T-helper 9 cell (primary cell): ENCODE measurements around the gene CLNK.

Experiments used
- DNase-seq: peaks from one replicate; pipeline ENCODE4 v3.0.0-alpha.2; 2020
- total RNA-seq, 2 donors: gene quantifications; one replicate each; lab custom pipeline; 2026; lab: John Stamatoyannopoulos, UW

CLNK gene
- total RNA-seq: 0.42 to 0.48 reads per million in 2 donors

GRCh38 chr4:10684631-10685030 lies at the start of gene CLNK:
CLNK (minus strand) TSS chr4:10684768; CDS start chr4:10667869, 16,899 bp downstream.
- DNase-seq: no peak

DNA sequence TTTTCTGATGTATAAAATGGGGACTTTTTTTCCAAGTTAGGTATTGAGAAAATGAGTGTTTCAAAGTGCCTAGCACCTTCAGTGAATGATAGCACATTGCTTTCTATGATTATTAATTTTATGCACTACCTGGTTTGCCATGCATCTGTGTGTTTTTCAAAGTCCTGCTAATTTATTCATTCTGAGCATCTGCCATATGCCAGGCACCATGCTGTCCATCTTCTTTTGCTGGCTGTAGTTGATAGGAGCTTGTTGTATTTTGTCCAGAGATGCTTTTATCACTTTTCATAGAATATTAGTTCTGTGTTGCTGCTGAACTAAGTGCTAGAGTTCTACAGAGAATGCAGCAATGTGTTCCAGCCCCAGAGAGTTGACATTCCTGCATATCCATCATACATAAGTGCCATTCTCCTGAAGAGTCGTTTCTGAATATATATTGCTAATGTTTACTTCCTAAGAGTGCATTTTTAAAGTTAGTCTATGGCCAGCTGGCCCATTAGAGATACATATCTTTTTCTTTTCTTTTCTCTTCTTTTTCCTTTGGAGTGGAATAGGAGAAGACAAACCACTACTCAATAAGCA lies 49.0 kb upstream of the CLNK start:
- no peak for DNase-seq

DNA sequence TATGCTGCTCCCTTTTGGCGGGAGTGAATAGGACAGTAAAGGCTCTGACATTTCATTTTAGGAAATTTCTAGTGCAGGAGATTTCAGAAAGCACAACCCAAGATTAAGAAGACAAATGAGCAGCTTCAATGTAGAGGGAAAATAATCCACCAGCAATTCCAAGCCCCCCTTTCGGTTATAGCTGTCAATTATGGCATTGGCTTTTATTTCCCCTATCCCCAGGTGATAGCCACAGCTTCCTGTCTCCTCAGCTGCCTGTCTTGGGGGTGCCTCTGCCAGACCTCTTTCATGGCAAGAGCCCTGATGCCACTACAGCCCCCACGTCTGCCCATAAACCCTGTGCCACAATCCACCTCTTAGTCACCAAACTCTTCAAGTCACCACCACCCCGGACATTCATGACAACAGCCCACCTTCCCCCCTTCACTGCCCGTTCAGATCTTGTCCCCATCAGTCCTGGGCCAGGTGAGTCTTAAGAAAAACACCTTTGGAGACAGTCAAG lies 48.4 kb upstream of the CLNK start:
- DNase-seq: no peak

GRCh38 chr4:10732235-10732913 lies 47.8 kb upstream of the CLNK start:
- DNase-seq: no peak

GRCh38 chr4:10731690-10732089 lies 47.1 kb upstream of the CLNK start:
- no peak for DNase-seq

DNA sequence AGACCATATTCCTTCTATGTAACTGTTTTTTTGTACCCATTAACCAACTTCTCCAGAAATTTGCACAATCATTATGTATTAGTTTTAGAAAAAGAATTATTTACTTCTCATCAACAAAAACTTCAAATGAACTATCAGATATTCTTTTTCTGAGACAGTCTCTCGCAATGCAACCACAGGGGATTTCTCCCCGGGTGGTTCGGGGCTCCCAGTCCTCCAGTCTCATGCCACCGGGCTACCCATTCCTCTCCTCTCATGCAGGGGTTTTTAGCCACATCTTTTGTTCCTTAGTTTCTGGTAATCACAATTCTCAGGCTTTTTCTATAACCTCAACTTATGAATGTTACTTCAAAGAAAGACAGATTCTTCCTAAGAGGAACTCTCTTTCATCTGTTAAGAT lies 46.6 kb upstream of the CLNK start:
- DNase-seq: no peak

- DNase-seq: no peak
These were observed 46.0 kb upstream of the CLNK start for GRCh38 chr4:10730590-10730989.

DNA sequence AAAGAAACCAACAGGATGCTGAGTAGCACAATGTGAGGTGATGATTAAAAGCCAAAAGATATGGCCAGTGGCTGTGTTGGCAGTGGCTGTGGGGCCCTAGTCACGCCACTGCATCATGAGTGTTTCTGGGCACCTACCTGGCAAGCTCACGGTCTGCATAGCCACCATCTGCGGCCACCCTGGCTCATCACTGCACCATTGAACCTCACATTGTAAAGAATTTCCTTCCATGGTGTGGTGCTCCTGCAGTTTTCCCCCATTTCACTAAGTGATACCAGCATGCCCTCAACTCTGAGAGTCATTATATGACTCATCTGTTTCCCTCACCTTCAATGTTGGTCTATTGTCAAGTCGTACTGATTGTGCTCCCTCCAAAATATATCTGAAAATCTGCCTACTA lies 45.5 kb upstream of the CLNK start:
- no peak for DNase-seq

- DNase-seq: no peak
These were observed 44.8 kb upstream of the CLNK start for GRCh38 chr4:10729366-10729765.

DNA sequence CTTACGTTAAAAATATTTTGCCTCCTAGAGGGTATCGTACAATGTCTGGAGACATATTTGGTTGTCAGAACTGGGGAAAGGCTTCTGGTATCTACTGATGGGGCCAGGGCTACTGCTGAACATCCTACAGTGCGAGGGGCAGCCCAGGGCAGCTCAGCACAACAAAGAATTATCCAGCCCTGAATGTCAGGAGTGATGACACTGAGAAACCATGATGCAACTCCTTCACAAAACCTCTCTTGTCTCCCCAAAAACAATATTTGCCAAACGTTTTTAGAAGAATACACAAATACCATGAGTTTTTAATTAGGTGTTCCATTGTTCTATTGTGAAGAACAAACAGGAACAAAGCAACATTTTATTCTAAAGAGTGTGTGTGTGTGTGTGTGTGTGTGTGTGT lies 43.4 kb upstream of the CLNK start:
- DNase-seq: no peak

DNA sequence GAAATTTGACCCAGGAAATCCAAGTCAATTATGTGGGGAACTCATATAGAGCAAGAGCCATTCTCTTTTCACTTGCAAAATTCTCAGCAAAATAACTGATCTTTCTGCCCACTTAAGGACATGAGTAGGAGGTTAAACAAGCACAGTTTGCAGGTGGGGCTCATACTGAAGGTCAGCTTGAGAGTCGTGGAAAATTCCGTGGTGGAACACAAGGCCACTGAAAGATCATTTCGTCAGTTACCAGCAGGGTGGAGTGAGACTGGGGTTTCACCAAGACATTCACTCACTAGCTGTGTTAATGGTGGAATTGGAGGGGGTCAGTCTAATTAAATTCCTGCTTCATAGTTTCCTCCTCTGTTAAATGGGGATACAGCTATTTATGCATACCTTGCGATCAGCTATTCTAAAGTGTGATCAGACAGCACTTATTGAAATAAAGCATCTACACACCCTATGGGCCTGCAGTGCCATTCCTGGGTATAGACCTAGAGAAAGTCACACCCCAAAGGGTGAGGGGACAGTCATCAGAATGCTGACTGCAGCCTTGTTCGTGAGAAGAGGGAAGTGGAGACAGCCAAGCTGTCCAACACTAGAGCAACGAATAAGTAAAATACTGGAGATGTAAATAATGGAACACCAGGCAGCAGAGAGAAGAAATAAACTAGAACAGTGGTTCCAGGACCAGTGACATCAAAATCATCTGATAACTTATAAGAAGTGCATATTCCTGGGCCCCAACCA lies 42.7 kb upstream of the CLNK start:
- no peak for DNase-seq

DNA sequence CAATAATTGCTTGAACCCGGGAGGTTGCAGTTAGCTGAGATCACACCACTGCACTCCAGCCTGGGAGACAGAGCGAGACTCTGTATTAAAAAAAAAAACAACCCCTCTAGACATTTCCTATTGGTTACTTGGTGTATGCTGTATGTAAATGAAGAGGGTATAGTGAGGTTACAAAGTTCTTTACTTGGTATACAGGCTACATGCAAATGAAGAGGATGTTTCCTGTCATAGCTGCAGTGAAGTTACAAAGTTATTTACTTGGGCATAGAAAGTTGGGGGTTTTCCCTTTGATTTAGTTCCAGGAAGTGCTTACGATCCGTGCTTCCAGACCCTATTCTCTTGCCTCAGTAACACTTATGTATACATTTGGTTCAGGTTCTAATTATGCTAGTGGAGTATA lies 38.4 kb upstream of the CLNK start:
- no peak for DNase-seq

- DNase-seq: no peak
These were observed 37.0 kb upstream of the CLNK start for GRCh38 chr4:10721616-10722015.

DNA sequence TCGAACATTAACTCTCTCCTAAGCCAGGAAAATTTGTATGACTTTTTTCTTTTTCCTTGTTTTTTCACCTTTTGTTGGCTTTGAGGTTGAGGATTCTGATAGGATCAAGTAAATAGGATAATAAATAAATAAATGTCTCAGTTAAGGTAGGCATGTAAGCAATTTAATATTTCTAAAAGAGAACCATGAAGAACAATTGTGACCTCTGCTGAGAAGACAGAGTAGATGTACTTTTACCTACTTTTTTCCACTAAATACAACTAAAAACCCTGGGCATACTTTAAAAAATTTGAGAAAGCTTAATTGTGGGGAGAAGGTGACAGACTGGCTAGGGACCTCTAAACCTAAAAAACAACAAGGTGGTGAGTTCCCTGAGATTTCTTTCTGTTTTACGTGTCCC lies 31.6 kb upstream of the CLNK start:
- no peak for DNase-seq

DNA sequence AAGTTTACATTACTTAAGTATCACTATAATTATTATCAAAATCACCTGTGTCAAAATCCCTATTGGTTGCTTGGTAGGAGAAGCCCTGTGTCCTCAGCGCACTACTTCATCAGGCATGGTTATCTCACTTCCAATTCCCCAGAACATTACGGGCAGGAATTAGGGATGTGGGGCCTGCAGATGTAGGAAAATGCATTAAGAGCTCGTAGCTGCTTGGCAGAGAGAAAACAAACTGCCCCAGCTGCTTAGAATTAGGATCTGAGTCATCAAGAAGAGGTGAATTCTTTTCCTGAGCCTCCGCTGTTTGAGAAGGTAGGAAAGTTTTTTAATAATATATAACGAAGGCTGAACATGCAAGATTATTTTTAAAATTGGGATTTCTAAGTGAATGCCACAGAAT lies 31.1 kb upstream of the CLNK start:
- no peak for DNase-seq

DNA sequence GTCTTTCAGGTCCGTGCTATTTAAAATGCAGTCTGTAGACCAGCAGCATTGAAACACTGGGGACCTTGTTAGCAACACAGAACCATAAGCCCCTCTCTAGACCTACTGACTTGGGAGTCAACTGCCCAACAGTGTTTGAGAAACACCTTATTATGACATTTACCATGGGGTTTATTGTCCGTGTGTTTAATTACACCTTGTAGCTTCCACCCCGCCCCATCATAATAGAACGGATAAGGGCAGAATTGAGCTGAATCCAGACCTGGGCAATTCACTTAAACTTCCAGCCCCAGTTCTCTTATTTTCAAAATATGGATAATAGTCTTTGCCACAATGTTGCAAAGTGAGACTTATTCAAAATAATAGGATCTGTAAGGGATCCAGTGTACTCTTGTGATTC lies 30.6 kb upstream of the CLNK start:
- DNase-seq: no peak

DNA sequence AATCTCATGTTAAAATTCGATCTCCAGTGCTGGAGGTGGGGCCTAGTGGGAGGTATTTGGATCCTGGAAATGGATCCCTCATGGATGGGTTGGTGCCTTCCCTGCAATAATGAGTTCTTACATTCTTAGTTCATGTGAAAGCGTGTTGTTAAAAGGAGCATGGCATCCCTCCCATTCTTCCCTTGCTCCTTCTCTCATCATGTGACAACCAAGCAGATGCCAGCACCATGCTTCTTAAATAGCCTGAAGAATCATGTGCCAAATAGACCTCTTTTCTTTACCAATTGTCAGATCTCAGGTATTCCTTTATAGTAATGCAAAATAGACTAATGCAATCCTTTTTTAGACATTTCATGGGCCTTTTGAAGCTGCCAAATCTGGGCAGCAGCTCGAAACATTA lies 29.0 kb upstream of the CLNK start:
- DNase-seq: no peak

DNA sequence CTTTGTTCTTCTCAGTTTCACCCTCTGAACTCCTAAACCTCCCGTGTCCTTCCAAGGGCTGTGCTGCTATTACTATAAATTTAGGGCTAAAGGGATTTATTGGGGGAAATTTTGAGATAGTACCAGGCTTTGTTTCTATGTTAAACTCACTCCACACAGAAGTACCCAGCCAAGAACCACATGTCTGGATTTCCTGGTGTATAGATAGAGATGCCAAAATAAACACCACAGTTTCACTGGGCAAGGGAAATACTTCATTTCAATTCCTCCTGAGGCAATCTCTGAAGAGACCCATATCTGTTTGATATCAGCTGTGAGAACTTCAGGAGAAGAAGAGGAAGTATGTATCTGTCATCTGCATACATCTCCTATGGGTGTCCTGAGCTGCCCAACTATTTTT lies 21.7 kb upstream of the CLNK start:
- DNase-seq: no peak

DNA sequence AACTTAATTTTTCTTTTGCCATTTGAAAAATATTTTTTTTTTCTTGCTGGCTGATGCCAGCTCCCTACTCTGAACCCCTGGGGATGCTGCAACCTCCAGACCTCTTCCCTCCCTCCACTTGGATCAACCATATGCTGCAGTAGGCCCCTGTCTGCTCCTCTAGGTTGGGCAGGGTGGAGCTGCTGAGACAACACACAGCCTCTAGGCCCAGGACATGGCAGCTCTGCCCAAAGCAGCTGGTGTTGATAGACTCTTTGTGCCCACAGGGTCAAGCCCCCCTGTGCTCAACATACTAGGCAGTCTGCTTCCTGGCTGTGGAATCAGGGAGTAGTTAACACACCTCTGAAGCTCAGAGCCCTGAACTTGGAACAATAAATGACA lies 19.9 kb upstream of the CLNK start:
- no peak for DNase-seq

DNA sequence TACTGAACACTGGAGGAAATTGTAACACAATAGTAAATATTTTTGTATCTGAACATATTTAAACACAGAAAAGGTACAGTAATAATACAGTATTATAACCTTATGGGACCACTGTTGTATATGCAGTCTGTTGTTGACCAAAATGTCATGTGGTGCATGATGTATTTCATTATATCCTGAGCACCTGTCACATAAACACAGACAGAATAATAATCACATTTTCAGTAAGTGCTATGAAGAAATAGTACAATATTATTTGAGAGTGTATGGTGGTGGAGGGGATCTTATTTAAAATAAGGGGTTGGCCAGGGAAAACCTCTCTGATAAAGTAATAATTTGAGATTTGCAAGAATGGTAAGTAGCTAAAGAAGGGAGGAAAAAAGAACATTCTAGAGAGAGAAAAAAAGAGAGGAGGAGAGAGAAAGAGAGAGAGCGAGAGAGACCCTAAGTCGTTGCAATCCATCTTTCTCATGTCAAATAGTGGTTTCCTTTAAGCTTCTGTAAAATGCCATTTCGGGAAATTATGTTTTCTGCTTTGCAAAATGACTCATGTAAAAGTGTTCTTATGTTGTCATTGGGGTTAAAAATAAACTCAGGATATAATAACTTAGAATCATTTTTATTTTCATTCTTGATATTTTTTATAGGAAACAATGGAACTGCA lies 19.3 kb upstream of the CLNK start:
- no peak for DNase-seq

DNA sequence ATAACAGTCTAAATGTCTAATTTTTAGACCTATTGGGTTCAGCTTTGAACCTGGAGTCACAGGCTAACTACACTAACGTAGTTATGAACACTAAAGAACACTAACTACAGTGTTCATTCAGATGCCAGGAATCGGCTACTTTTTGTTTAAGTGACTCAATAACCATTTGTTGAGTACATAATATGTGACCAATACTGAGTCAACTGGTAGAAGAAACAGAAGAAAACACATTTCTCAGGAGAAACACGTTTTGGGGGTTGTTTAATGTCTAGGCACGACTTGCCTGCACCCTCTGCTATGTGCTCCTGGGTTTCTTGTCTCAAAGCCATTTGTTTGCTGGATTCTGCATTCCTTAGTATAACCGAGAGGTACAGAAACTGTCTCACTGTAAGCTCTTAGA lies 18.6 kb upstream of the CLNK start:
- DNase-seq: no peak

GRCh38 chr4:10701702-10702460 lies 17.3 kb upstream of the CLNK start:
- no peak for DNase-seq

DNA sequence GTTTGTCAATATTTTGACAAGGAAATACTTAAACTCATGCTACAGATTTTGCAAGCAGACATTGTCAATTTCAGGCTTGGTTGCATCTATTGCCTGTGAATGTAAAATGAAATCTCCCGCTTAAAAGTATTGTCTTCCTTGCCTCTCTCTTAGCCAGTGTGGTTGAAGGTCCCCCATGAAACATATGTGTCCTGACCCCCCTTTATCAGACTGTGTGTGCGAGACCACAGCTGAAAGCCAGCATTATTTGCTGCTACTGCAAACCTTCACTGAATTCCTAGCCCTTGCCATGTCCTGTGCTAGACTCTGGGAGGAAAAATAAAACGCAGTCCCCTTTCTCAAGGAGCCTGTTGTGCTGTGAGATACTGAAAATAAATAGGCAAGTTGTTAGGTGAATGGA lies 16.6 kb upstream of the CLNK start:
- DNase-seq: no peak
